OCI-LY7 (cell line): ENCODE results near the gene ZMIZ1. TPM values are rescaled to one million over a fixed set of nuclear protein-coding genes. Genes with fewer than 3 reads are reported as not detected.

ENCODE experiments used
- BruUV-seq: library from RNA; stranded (reverse); fragments of 400-500 nt; replicated peaks from 2 replicates; lab custom pipeline; 2021; lab: Mats Ljungman, UMichigan
- CTCF ChIA-PET: fragments of 300-600 bp; sonication (Branson Sonifier 250); formaldehyde crosslinking; loops from one replicate; lab custom pipeline; 2022; ENCODE audit warnings: antibody characterized with exemption; ENCODE audit not compliant: unreplicated experiment; lab: Charles Lee
- POLR2A ChIA-PET: fragments of 300-600 bp; sonication (Branson Sonifier 250); formaldehyde crosslinking; loops from one replicate; lab custom pipeline; 2022; ENCODE audit warnings: antibody characterized with exemption; lab: Charles Lee
- DNase-seq: peaks from one replicate; pipeline ENCODE4 v3.0.0-alpha.2; 2015; ENCODE audit warnings: low spot score
- H2AFZ ChIP-seq: fragments of 200-600 bp; sonication (generic), shearing (Covaris generic); 2 replicates; pipeline ENCODE4 v1.6.1; 2014; ENCODE audit warnings: mild to moderate bottlenecking, antibody characterized with exemption, low read length, moderate library complexity
- H3K27ac ChIP-seq: fragments of 200-600 bp; sonication (generic); 2 replicates; pipeline ENCODE4 v1.5.1; 2014; ENCODE audit warnings: mixed run types, low read depth, mild to moderate bottlenecking, moderate library complexity, low read length, inconsistent platforms; ENCODE audit not compliant: poor library complexity, severe bottlenecking
- H3K36me3 ChIP-seq: fragments of 200-600 bp; sonication (generic); 2 replicates; pipeline ENCODE4 v1.6.1; 2014; ENCODE audit warnings: mild to moderate bottlenecking, antibody characterized with exemption, low read length, moderate library complexity, mixed read lengths; ENCODE audit not compliant: insufficient read depth
- H3K4me1 ChIP-seq: fragments of 200-600 bp; sonication (generic); 2 replicates; pipeline ENCODE4 v1.5.1; 2014; ENCODE audit warnings: mild to moderate bottlenecking, low read length; ENCODE audit not compliant: insufficient read depth, poor library complexity, severe bottlenecking
- H3K4me2 ChIP-seq: fragments of 200-600 bp; sonication (generic); 2 replicates; pipeline ENCODE4 v1.6.1; 2014; ENCODE audit warnings: mild to moderate bottlenecking, low read length
- H3K4me3 ChIP-seq: fragments of 200-600 bp; sonication (generic); 2 replicates; pipeline ENCODE4 v1.5.1; 2014; ENCODE audit warnings: mild to moderate bottlenecking, low read depth, low read length; ENCODE audit not compliant: poor library complexity, severe bottlenecking
- H3K79me2 ChIP-seq: fragments of 200-600 bp; sonication (generic); 2 replicates; pipeline ENCODE4 v1.6.1; 2016; ENCODE audit warnings: low read depth, mild to moderate bottlenecking, low read length, moderate library complexity, mixed read lengths; ENCODE audit not compliant: insufficient read depth
- H3K9me2 ChIP-seq: fragments of 200-600 bp; sonication (generic); 2 replicates; pipeline ENCODE4 v1.6.1; 2016; ENCODE audit warnings: mild to moderate bottlenecking, low read length, mixed read lengths; ENCODE audit not compliant: insufficient read depth
- H3K9me3 ChIP-seq: fragments of 200-600 bp; sonication (generic); 2 replicates; pipeline ENCODE4 v1.6.1; 2014; ENCODE audit warnings: mild to moderate bottlenecking, mixed run types, low read length, mixed read lengths
- H4K20me1 ChIP-seq: fragments of 200-600 bp; sonication (generic); 2 replicates; pipeline ENCODE4 v1.6.1; 2014; ENCODE audit warnings: mild to moderate bottlenecking, antibody characterized with exemption, low read length, moderate library complexity, mixed read lengths; ENCODE audit not compliant: insufficient read depth
- CTCF ChIP-seq: fragments of 200-600 bp; sonication (generic); conservative IDR thresholded peaks from 2 replicates; pipeline ENCODE4 v1.5.1; 2014; ENCODE audit warnings: mild to moderate bottlenecking, antibody characterized with exemption, low read length, moderate library complexity, mixed read lengths
- EZH2phosphoT487 ChIP-seq: fragments of 200-600 bp; sonication (generic); IDR thresholded peaks from 2 replicates; pipeline ENCODE4 v1.6.1; 2018; ENCODE audit warnings: low read depth, borderline replicate concordance, mild to moderate bottlenecking, mixed run types, antibody characterized with exemption, low read length, moderate library complexity, mixed read lengths
- intact Hi-C: fragments of 100-400 bp; cut with micrococcal nuclease; formaldehyde crosslinking; loops from one replicate; pipeline ENCODE4 v1.10.0; 2022; ENCODE audit not compliant: unreplicated experiment
- total RNA-seq, 2 experiments: library from RNA; depleted of rRNA in 1 of 2; stranded (reverse); fragments of >200 nt in 1 of 2; shearing (Covaris generic) in 1 of 2; gene quantifications; 2 replicates each; pipeline ENCODE4 v1.2.3, GENCODE V29; 2014 to 2022

Gene ZMIZ1
- total RNA-seq, 2 experiments from 2014 or later: 20.4 to 66.9 TPM

GRCh38 chr10:79268161-79268601 is 199.4 kb downstream of the ZMIZ1 start:
- Histone ChIP-seq H3K4me2 (no peak overlapping the region), H3K9me2 (no peaks in the 10 kb centered on the region), H2AFZ (no peak overlapping the region), H3K27ac (no peak overlapping the region), H3K36me3 (peaks cover 7% of the 10 kb centered on the region; the same call in 1 of the 2 replicates), H3K4me3 (no peak overlapping the region), H3K79me2 (peaks cover 36% of the 10 kb centered on the region; the same call in 1 of the 2 replicates), H3K4me1 (peaks cover 26% of the 10 kb centered on the region), H4K20me1 (peaks cover 9% of the 10 kb centered on the region), H3K9me3 (no peaks in the 10 kb centered on the region)
- intact Hi-C loops: no loop called here
- CTCF ChIA-PET: no interaction called here
- DNase-seq: no peak
- BruUV-seq: no TSS peak
- no peak for TF ChIP-seq CTCF
- POLR2A ChIA-PET: interaction anchor here (0.6 to 1.3 kb wide), 2 partner anchors 17 to 136 kb away, joined by 3 to 4 read pairs; no protein-coding TSS in a partner anchor

GRCh38 chr10:79268742-79269141 is 200.0 kb downstream of the ZMIZ1 start:
- CTCF ChIA-PET: no interaction called here
- TF ChIP-seq CTCF (no peak), EZH2phosphoT487 (no peak)
- no TSS peak for BruUV-seq
- Histone ChIP-seq H4K20me1 (peaks cover 8% of the 10 kb centered on the region), H3K79me2 (peaks cover 42% of the 10 kb centered on the region; the same call in 1 of the 2 replicates), H2AFZ (no peak overlapping the region), H3K4me1 (peaks cover 22% of the 10 kb centered on the region), H3K4me3 (no peak overlapping the region), H3K27ac (no peak overlapping the region), H3K9me3 (no peaks in the 10 kb centered on the region), H3K4me2 (no peak overlapping the region), H3K9me2 (no peaks in the 10 kb centered on the region), H3K36me3 (peaks cover 6% of the 10 kb centered on the region; the same call in 1 of the 2 replicates)
- no peak for DNase-seq
- intact Hi-C loops: no loop called here
- POLR2A ChIA-PET: interaction anchor here (0.6 kb wide), 1 partner anchor 136 kb away, joined by 3 read pairs; no protein-coding TSS in a partner anchor

GRCh38 chr10:79269443-79269842 is 200.7 kb downstream of the ZMIZ1 start:
- CTCF ChIA-PET: no interaction called here
- BruUV-seq: no TSS peak
- Histone ChIP-seq H3K9me3 (no peaks in the 10 kb centered on the region), H3K4me2 (no peak overlapping the region), H2AFZ (no peak overlapping the region), H3K9me2 (no peaks in the 10 kb centered on the region), H3K27ac (no peak overlapping the region), H4K20me1 (peaks cover 8% of the 10 kb centered on the region), H3K4me3 (no peak overlapping the region), H3K4me1 (peaks cover 22% of the 10 kb centered on the region), H3K79me2 (peaks cover 42% of the 10 kb centered on the region; the same call in 1 of the 2 replicates), H3K36me3 (peaks cover 6% of the 10 kb centered on the region; the same call in 1 of the 2 replicates)
- TF ChIP-seq CTCF: no peak
- no peak for TF ChIP-seq EZH2phosphoT487
- POLR2A ChIA-PET: interaction anchor here (0.6 kb wide), 1 partner anchor 297 kb away, joined by 3 read pairs; no protein-coding TSS in a partner anchor
- DNase-seq: no peak
- intact Hi-C loops: no loop called here
